ENCODE results near the gene C19orf12.

The C19orf12 gene

DNA sequence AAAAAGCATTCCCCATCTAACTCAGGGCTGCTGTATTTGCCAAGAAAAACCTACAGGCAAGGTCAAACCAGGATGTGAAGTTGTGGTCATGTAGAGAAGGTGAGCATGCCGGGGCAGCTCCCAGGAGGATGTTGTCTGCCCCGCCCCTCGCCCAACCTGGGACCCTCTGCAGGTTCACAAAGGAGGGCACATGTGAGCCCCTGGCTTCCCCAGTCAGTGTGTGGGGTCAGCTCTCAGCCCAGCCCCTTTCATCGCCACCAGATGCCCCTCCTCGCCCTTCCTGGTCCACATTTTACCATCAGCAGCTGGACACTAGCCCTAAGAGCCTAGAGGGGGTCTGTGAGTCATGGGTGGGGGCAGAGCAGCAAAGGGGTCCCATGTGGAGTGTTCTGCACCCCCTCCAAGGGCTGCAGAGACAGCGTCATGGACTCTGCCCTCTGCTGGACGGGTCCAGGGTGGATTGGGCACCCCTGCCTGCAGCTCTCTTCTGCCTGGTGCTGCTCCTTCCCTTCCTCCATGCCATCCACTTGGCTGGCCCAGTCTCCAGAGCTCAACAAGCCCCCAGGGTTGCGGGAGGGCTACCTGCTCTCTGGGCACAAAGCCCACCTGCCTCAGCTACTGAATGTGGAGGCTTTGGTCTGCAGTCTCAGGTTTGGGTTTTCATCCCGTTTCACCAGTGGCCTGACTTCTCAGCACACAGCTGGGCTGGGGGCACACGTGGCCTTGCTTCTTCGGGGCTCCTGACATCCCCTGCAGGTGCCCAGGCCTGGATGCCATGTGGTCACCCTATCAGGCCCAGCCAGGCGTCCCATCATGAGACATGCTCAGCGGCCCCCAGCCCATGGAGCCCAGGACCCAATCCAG, 46.1 kb downstream of the C19orf12 start:
- CTCF ChIA-PET = interaction anchor here (0.8 to 10.2 kb wide), 10 partner anchors 8 to 60 kb away, joined by 3 to 140 read pairs (median 4); partner anchors contain the start of genes C19orf12 and POP4
- H3K4me3 ChIP-seq (ENCODE audit: low read depth, low read length) = no peak overlapping the region
- DNase-seq (ENCODE audit: low read depth, low spot score) = no peak
- TF ChIP-seq CTCF (IDR thresholded peaks at IDR 0.05; ENCODE audit: insufficient read depth, low read length, missing control alignments) = peak; percentile 8
- POLR2A ChIA-PET = no interaction called here

DNA sequence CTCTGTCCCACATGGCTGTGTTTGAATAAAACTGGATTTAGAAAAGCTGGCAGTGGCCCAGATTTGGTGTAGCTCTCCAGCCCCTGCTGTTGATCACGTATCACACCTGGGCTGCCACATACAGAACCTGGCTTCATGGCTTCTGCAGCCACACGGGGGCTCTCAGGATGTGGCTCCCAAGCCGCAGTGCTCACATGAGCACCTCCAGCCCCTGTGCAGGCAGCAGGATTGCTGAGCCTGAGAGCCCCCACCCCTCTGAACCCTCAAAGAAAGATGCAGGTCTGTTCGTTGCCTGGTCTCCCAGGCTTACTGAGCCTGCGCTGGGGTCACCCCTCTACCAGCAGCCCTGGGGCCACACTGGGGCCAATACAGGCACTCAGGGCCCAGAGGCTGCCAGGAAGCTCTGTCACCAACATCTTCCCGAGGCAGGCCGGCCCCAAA, 47.1 kb downstream of the C19orf12 start:
- no peak for DNase-seq (ENCODE audit: low read depth, low spot score)
- ChIA-PET POLR2A (no interaction called here), CTCF (interaction anchor here (0.9 to 10.2 kb wide), 6 partner anchors 9 to 59 kb away, joined by 3 to 140 read pairs (median 6); partner anchors contain the start of genes C19orf12 and POP4)
- no peak for TF ChIP-seq CTCF (IDR thresholded peaks at IDR 0.05; ENCODE audit: insufficient read depth, low read length, missing control alignments)
- no peak overlapping the region for H3K4me3 ChIP-seq (ENCODE audit: low read depth, low read length)

- POLR2A ChIA-PET = no interaction called here
- CTCF ChIA-PET = interaction anchor here (1.3 to 10.2 kb wide), 3 partner anchors 14 to 59 kb away, joined by 5 to 140 read pairs (median 24); partner anchors contain the start of genes C19orf12 and POP4
- H3K4me3 ChIP-seq (ENCODE audit: low read depth, low read length) = peak overlapping the region; percentile 82
- no peak for TF ChIP-seq CTCF (IDR thresholded peaks at IDR 0.05; ENCODE audit: insufficient read depth, low read length, missing control alignments)
- no peak for DNase-seq (ENCODE audit: low read depth, low spot score)
These were observed 47.7 kb downstream of the C19orf12 start for GRCh38 chr19:29667387-29667783.

DNA sequence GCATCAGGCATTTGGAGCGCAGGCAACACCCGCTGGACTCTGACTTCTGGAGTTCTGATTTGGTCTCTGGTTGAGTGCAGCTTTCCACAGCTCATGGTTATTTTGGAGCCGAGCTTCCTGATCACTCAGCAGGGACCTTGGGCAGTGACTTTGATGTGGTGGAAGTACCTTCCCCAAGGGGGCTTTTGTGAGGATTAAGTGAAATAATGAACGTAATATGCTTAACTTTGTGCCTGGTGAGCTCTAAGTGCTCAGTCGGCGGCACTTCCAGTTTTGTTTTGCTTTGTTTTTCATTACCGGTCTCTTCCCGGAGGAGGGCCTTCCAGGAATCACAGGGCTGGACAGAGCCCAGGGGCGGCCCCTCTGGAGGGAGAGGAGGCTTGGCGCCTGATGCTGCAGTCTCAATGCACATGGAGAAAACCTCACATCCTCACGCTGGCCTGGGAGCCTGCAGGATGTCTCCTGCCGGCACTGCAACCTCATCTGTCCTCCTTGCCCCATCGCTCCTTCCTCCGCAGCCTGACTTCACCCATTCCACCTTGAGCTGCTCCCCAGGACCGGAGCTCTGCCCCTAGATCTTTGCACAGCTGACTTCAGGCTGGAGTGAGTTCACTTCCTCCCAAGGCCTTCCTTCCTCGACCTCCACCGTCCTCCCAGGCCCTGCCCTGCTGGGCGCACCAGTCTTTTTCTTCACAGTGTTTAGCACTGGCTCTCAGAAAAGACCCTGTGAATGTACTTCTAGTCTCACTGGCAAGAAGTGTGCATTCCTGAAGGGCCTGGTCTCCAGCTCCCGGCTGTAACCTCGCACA, 48.3 kb downstream of the C19orf12 start:
- POLR2A ChIA-PET = interaction anchor here (1.0 kb wide), 1 partner anchor 56 kb away, joined by 3 read pairs; no protein-coding TSS in a partner anchor
- no peak for DNase-seq (ENCODE audit: low read depth, low spot score)
- CTCF ChIA-PET = interaction anchor here (1.3 to 10.2 kb wide), 5 partner anchors 8 to 58 kb away, joined by 5 to 140 read pairs (median 9); partner anchors contain the start of genes C19orf12 and POP4
- no peak for TF ChIP-seq CTCF (IDR thresholded peaks at IDR 0.05; ENCODE audit: insufficient read depth, low read length, missing control alignments)
- peak overlapping the region; percentile 82 for H3K4me3 ChIP-seq (ENCODE audit: low read depth, low read length)

GRCh38 chr19:29665826-29666577, 49.1 kb downstream of the C19orf12 start:
- ChIA-PET POLR2A (interaction anchor here (0.7 to 1.3 kb wide), 3 partner anchors 55 to 65 kb away, joined by 3 to 5 read pairs (median 3); partner anchors contain the start of gene POP4), CTCF (interaction anchor here (1.0 to 10.2 kb wide), 6 partner anchors 9 to 57 kb away, joined by 4 to 140 read pairs (median 7); partner anchors contain the start of genes C19orf12 and POP4)
- peak overlapping the region; percentile 82 for H3K4me3 ChIP-seq (ENCODE audit: low read depth, low read length)
- no peak for TF ChIP-seq CTCF (IDR thresholded peaks at IDR 0.05; ENCODE audit: insufficient read depth, low read length, missing control alignments)
- no peak for DNase-seq (ENCODE audit: low read depth, low spot score)
